Breast epithelium (tissue), 4 donors: ENCODE data around the gene CYP21A2. TPM values are rescaled to one million over a fixed set of nuclear protein-coding genes. Genes with fewer than 3 reads are reported as not detected.

Experiments used
- DNase-seq, 2 donors: peaks; one replicate each; pipeline ENCODE4 v3.0.0-alpha.2; 2019; ENCODE audit warnings: low spot score in 2 of 2
- H3K27ac ChIP-seq, 2 donors: fragments of 200-600 bp; sonication (generic) in 1 of 2; one replicate each; pipeline ENCODE4 v1.5.1; 2016 to 2019; ENCODE audit warnings: mild to moderate bottlenecking in 1 of 2
- H3K27me3 ChIP-seq, 2 donors: fragments of 200-600 bp; sonication (generic) in 1 of 2; one replicate each; pipeline versions ENCODE4 v1.5.1 to v1.6.0; 2017 to 2019; ENCODE audit warnings: control low read depth in 1 of 2, mild to moderate bottlenecking in 1 of 2
- H3K36me3 ChIP-seq: fragments of 200-600 bp; one replicate; pipeline ENCODE4 v1.5.1; 2019
- H3K4me1 ChIP-seq, 2 donors: fragments of 200-600 bp; sonication (generic); one replicate each; pipeline ENCODE4 v1.5.1; 2016 to 2019; ENCODE audit warnings: control low read depth in 1 of 2
- H3K4me3 ChIP-seq, 3 donors: fragments of 200-600 bp; sonication (generic); 1 replicate in 2 of 3; 2 replicates in 1 of 3; pipeline ENCODE4 v1.5.1; 2016 to 2019; ENCODE audit warnings: mild to moderate bottlenecking in 3 of 3, moderate library complexity in 2 of 3
- H3K9me3 ChIP-seq, 2 donors: fragments of 200-600 bp; sonication (generic) in 1 of 2; one replicate each; pipeline ENCODE4 v1.5.1; 2016 to 2019; ENCODE audit warnings: control low read depth in 1 of 2
- POLR2A ChIP-seq: fragments of 450-650 bp; IDR thresholded peaks from one replicate; pipeline ENCODE4 v1.6.1; 2016; ENCODE audit warnings: antibody characterized with exemption, mild to moderate bottlenecking, moderate library complexity
- POLR2AphosphoS5 ChIP-seq, 3 donors: sonication (generic); formaldehyde crosslinking; IDR thresholded peaks; one replicate each; pipeline ENCODE4 v1.6.1; 2017; ENCODE audit warnings: antibody characterized with exemption in 3 of 3
- intact Hi-C: fragments of 100-400 bp; cut with DNase I; formaldehyde crosslinking; loops from one replicate; pipeline ENCODE4 v1.15.1; 2023; ENCODE audit warnings: low total_unique reads
- total RNA-seq, 3 donors: library from RNA; depleted of rRNA; stranded (reverse); fragments of >200 nt; gene quantifications; one replicate each; pipeline ENCODE4 v1.1.0, GENCODE V29; 2016
- TF ChIP-seq, protein P1 (sequence below), 3 donors: fragments of 450-650 bp; IDR thresholded peaks; one replicate each; pipeline ENCODE4 v1.5.1; 2016 to 2017; ENCODE audit warnings: antibody characterized with exemption in 3 of 3, mild to moderate bottlenecking in 3 of 3, moderate library complexity in 3 of 3

Gene CYP21A2
- total RNA-seq, 3 donors from 2014 or later: 1.6 to 14.1 TPM; not detected in 1

DNA sequence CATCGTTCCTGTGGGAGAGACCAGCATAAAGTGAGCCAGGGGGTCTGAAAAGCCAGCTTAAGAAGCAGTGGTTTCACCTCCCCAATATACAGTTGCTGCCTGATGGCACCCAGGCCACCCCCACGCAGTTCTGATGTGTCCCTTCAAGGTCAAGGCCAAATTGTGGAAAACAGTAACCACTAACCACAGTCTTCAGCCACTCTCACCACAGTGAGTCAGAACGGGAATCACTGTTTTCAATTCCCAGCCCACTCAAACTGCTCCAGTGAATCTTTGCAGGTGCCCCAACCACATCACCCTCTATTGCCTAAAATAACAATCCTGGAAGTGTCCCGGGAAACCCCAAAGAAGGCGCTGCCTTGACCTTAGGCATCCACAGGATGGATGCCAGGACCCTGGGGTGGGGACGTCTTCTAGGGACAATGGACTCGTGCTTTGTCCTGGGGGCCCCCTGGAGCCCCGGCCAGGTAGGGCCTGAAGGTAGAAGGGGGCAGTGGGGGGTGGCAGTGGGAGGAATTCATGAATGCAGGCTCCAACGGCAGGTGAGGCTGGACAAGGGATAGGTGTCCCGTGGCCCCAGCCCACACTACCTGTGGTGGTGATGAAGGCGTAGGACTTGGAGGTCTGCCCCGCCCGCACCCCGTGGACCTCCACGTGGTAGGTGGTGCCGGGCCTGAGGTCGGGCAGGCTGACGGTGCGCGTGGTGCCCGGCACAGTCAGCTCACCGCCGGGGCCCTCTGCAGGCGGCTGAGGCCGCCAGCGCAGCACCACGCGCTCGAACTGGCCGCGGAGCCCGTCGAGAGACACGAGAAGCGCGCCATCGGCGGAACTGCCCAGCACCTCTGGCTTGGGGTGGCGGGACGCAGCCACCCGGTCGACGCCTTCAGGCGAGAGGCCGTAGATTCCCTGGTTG is 48.7 kb downstream of the CYP21A2 start:
- no peaks in the 10 kb centered on the region for H3K9me3 ChIP-seq
- no peak for DNase-seq
- intact Hi-C loops: no loop called here

DNA sequence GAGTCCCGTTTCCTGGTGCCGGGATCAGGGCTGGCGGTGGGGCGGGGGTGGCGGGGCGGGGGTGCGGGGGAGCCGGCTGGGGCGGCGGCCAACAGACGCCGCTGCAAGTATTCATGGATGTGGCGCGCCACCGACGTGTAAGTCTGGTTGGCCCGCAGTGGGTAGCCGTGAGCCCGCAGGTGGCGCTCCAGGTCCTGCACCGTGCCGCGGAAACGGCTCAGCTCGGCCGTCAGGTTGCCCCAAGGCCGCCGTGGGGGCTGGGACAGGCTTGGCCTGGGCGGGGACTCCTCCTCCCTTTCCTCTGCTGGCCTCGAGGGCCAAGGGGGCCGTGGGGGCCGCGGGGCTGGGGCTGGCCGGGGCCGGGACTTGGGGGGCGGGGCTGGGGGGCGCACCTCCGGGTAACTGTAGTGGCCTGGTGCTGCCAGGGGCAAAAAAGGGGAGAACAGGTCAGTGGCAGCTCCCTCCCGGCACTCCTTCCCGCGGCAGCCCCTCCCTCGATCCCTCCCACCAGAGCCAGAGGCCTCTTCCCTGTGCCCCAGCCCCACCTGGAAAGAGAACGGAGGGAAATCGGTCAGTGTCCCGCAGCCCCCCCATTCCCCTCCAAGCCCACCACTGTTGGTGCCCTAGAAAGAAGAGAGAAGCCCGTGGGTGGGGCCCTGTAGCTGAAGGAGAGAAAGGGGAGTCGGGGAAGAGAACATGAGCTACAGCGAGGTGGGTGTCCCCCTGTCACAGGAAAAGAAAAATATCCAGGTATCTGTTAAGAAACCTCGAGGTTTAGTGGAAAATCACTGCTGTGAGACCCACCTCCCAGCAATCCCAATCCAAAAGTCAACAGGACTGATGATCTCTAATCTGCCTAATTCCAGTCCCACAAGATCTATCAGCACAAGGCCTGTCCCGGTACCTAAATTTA is 49.6 kb downstream of the CYP21A2 start:
- intact Hi-C loops: no loop called here
- Histone ChIP-seq H3K36me3 (no peaks in the 10 kb centered on the region), H3K4me3 (peak overlapping the region; percentile 8 to 44 (median 33)), H3K27me3 (no peaks in the 10 kb centered on the region), H3K27ac (peak overlapping the region; percentile 67 to 94), H3K4me1 (no peaks in the 10 kb centered on the region), H3K9me3 (no peaks in the 10 kb centered on the region)
- TF ChIP-seq POLR2A: no peak
- TF ChIP-seq, protein P1, sequence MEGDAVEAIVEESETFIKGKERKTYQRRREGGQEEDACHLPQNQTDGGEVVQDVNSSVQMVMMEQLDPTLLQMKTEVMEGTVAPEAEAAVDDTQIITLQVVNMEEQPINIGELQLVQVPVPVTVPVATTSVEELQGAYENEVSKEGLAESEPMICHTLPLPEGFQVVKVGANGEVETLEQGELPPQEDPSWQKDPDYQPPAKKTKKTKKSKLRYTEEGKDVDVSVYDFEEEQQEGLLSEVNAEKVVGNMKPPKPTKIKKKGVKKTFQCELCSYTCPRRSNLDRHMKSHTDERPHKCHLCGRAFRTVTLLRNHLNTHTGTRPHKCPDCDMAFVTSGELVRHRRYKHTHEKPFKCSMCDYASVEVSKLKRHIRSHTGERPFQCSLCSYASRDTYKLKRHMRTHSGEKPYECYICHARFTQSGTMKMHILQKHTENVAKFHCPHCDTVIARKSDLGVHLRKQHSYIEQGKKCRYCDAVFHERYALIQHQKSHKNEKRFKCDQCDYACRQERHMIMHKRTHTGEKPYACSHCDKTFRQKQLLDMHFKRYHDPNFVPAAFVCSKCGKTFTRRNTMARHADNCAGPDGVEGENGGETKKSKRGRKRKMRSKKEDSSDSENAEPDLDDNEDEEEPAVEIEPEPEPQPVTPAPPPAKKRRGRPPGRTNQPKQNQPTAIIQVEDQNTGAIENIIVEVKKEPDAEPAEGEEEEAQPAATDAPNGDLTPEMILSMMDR (IDR thresholded peaks at IDR 0.05): peak in 1 of 3 donors; percentile 35
- peak in 1 of 3 donors; percentile 39 for TF ChIP-seq POLR2AphosphoS5 (IDR thresholded peaks at IDR 0.05)
- DNase-seq: peak; percentile 56 to 83

More for the DNA sequence above, 48.7 kb downstream of the CYP21A2 start:
- Histone ChIP-seq H3K4me1 (no peaks in the 10 kb centered on the region), H3K4me3 (peak overlapping the region in 2 of 3 donors; percentile 33 to 44), H3K27ac (peak overlapping the region; percentile 67 to 94), H3K27me3 (no peaks in the 10 kb centered on the region), H3K36me3 (no peaks in the 10 kb centered on the region)
- TF ChIP-seq, protein P1 (IDR thresholded peaks at IDR 0.05): no peak
- TF ChIP-seq POLR2AphosphoS5 (IDR thresholded peaks at IDR 0.05) (no peak), POLR2A (peak; percentile 0)

DNA sequence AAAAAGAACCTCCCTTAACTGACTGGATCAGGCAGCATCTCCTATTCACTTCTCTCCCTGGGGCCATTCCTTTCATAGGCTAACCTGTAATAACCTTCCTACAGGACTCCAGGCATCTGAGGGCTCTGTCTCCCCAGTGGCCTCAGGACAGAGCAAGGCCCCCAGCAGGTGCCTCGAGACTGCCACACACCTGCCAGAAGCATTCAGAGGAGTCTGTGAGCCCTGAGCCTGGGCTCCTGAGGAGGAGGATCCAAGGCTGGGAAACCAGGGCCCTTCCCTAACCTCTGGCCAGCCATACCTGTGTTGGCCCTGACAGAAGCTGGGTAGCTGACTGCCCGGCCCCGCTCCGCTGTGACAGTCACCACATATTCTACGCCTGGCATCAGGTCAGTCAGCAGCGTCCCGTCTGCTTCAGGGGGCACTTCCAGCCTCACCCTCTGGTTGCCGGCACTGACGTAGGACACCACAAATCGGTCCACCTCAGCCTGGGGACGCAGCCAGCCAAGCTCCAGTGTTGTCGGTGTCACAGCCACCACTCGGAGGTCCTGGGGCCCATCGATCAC is 50.4 kb downstream of the CYP21A2 start:
- Histone ChIP-seq H3K9me3 (no peaks in the 10 kb centered on the region), H3K4me3 (no peak overlapping the region), H3K36me3 (no peaks in the 10 kb centered on the region), H3K4me1 (no peaks in the 10 kb centered on the region), H3K27me3 (no peaks in the 10 kb centered on the region), H3K27ac (peak overlapping the region; percentile 67 to 94)
- intact Hi-C loops: no loop called here
- no peak for DNase-seq
- TF ChIP-seq, protein P1 (IDR thresholded peaks at IDR 0.05): no peak
- TF ChIP-seq POLR2AphosphoS5 (IDR thresholded peaks at IDR 0.05) (no peak), POLR2A (no peak)

DNA sequence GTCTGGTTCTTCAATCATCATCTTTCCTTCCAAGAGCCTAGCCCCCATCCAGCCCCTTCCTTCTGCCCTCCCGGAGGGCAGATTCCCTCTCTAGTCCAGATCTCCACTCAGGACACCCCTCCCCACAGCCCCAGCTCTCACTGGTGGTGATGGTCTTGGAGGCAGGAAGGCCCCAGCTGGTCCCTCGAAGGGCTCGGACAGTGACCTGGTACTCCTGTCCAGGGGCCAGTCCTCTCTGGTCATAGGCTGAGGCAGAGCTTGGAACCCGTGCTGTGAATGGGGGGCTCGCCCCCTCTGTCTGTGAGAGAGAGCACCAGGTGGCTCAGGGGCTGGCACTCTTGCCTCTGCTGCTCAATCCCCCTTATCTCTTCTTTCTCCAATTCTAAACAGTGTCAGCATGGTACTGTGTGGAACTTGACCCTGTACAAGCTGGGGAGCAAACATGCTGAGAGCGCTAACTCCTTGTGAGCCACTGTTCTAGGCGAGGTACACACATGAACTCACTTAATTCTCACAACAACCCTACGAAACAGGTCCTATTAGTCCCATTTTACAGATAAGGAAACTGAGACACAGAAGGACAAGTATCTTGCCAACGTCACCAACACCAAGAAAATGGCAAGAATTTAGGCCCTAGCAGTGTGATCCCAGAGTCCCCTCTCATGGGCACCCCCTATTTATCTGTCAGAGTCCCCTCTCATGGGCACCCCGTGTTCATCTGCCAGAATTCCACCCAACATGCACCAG is 51.0 kb downstream of the CYP21A2 start:
- H3K36me3 ChIP-seq: no peaks in the 10 kb centered on the region
- H3K4me1 ChIP-seq: no peaks in the 10 kb centered on the region
- TF ChIP-seq, protein P1 (IDR thresholded peaks at IDR 0.05): no peak
- no peak for TF ChIP-seq POLR2A
- no peak for TF ChIP-seq POLR2AphosphoS5 (IDR thresholded peaks at IDR 0.05)
- H3K27ac ChIP-seq: peak overlapping the region; percentile 67 to 94
- H3K9me3 ChIP-seq: no peaks in the 10 kb centered on the region
- intact Hi-C loops: no loop called here
- DNase-seq: no peak
- no peak overlapping the region for H3K4me3 ChIP-seq
- no peaks in the 10 kb centered on the region for H3K27me3 ChIP-seq

Other genes with a start within 250 kb of the CYP21A2 start
- 10 to 100 TPM; 19.2 to 35.4 (median 26.2) TPM for gene VARS1, start 242.7 kb upstream of the CYP21A2 start, total RNA-seq
- gene LSM2, start 231.4 kb upstream of the CYP21A2 start, total RNA-seq: 10 to 100 TPM; 28.7 to 39.7 (median 32.6) TPM
- 1 to 10 TPM; 1.3 to 1.9 (median 1.6) TPM for gene HSPA1L, start 223.1 kb upstream of the CYP21A2 start, total RNA-seq
- 100 to 1,000 TPM; 136 to 459 (median 202) TPM for gene HSPA1A, start 222.9 kb upstream of the CYP21A2 start, total RNA-seq
- gene HSPA1B, start 210.7 kb upstream of the CYP21A2 start, total RNA-seq: 100 to 1,000 TPM; 113 to 376 (median 232) TPM
- 10 to 100 TPM; 44.6 to 57.3 (median 48.9) TPM for gene NEU1, start 175.6 kb upstream of the CYP21A2 start, total RNA-seq
- gene SLC44A4, start 159.4 kb upstream of the CYP21A2 start, total RNA-seq: 10 to 100 TPM in 2 of 3 donors, under 1 TPM in 1; 0.32 to 35.4 (median 10.5) TPM
- gene EHMT2, start 140.7 kb upstream of the CYP21A2 start, total RNA-seq: 10 to 100 TPM; 34.6 to 37.5 (median 37.0) TPM
- 1 to 10 TPM in 2 of 3 donors, under 1 TPM in 1; 0.64 to 3.3 (median 1.9) TPM for gene ZBTB12, start 136.3 kb upstream of the CYP21A2 start, total RNA-seq
- 10 to 100 TPM; 10.2 to 54.2 (median 15.4) TPM for gene C2, start 110.7 kb upstream of the CYP21A2 start, total RNA-seq
- gene CFB, start 92.3 kb upstream of the CYP21A2 start, total RNA-seq: 100 to 1,000 TPM in 2 of 3 donors, 10 to 100 TPM in 1; 36.3 to 177 (median 130) TPM
- gene NELFE, start 79.4 kb upstream of the CYP21A2 start, total RNA-seq: 10 to 100 TPM; 77.3 to 92.7 (median 90.1) TPM
- 10 to 100 TPM; 30.7 to 46.5 (median 43.9) TPM for gene SKIC2, start 79.2 kb upstream of the CYP21A2 start, total RNA-seq
- 10 to 100 TPM; 12.0 to 28.4 (median 22.0) TPM for gene DXO, start 66.3 kb upstream of the CYP21A2 start, total RNA-seq
- gene C4A, start 56.4 kb upstream of the CYP21A2 start, total RNA-seq: 100 to 1,000 TPM in 2 of 3 donors, 1 to 10 TPM in 1; 7.2 to 275 (median 230) TPM
- gene C4B, start 23.6 kb upstream of the CYP21A2 start, total RNA-seq: 100 to 1,000 TPM in 2 of 3 donors, 1 to 10 TPM in 1; 5.6 to 323 (median 298) TPM
- gene TNXB, start 70.9 kb downstream of the CYP21A2 start, total RNA-seq: 100 to 1,000 TPM in 1 of 3 donors, 10 to 100 TPM in 2; 32.9 to 109 (median 89.8) TPM
- gene ATF6B, start 89.8 kb downstream of the CYP21A2 start, total RNA-seq: 10 to 100 TPM; 37.0 to 44.8 (median 43.6) TPM
- gene FKBPL, start 91.9 kb downstream of the CYP21A2 start, total RNA-seq: 1 to 10 TPM; 2.6 to 4.1 (median 2.7) TPM
- gene PRRT1, start 113.5 kb downstream of the CYP21A2 start, total RNA-seq: 1 to 10 TPM in 2 of 3 donors, under 1 TPM in 1; 0.48 to 2.8 (median 1.3) TPM
- gene PPT2, start 115.7 kb downstream of the CYP21A2 start, total RNA-seq: 10 to 100 TPM; 18.4 to 59.6 (median 28.5) TPM
- 10 to 100 TPM; 10.2 to 19.6 (median 11.8) TPM for gene EGFL8, start 126.2 kb downstream of the CYP21A2 start, total RNA-seq
- 10 to 100 TPM; 25.8 to 33.8 (median 30.6) TPM for gene AGPAT1, start 137.7 kb downstream of the CYP21A2 start, total RNA-seq
- gene RNF5, start 140.0 kb downstream of the CYP21A2 start, total RNA-seq: 10 to 100 TPM; 56.3 to 78.0 (median 70.5) TPM
- 1 to 10 TPM; 1.3 to 2.6 (median 1.8) TPM for gene AGER, start 145.8 kb downstream of the CYP21A2 start, total RNA-seq
- gene PBX2, start 151.8 kb downstream of the CYP21A2 start, total RNA-seq: 10 to 100 TPM; 32.3 to 61.6 (median 48.5) TPM
- gene GPSM3, start 154.2 kb downstream of the CYP21A2 start, total RNA-seq: 10 to 100 TPM in 2 of 3 donors, 1 to 10 TPM in 1; 8.2 to 18.2 (median 11.3) TPM
- 10 to 100 TPM; 20.8 to 47.9 (median 23.8) TPM for gene NOTCH4, start 185.7 kb downstream of the CYP21A2 start, total RNA-seq